ENCODE measurements around the gene JAK1.

DNA sequence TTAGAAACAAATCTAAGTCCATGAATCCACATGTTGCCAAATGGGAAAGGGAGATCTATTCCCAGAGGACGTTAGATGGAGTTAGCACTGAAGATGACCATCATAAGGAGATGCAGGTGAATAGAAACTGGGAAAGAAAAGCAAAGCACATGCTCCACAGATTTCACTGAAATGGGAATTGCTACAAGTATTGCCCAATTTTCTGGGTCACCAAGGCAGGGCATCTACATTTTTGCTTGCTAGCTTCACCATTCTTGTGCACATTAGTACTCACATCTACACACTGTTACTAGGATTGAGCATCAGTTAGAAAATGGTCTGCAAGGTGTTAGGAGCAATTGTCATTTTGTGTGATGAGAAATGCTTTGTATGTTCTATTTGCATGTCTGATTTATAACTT is 99.1 kb downstream of the JAK1 start:
- TF ChIP-seq, protein P1, sequence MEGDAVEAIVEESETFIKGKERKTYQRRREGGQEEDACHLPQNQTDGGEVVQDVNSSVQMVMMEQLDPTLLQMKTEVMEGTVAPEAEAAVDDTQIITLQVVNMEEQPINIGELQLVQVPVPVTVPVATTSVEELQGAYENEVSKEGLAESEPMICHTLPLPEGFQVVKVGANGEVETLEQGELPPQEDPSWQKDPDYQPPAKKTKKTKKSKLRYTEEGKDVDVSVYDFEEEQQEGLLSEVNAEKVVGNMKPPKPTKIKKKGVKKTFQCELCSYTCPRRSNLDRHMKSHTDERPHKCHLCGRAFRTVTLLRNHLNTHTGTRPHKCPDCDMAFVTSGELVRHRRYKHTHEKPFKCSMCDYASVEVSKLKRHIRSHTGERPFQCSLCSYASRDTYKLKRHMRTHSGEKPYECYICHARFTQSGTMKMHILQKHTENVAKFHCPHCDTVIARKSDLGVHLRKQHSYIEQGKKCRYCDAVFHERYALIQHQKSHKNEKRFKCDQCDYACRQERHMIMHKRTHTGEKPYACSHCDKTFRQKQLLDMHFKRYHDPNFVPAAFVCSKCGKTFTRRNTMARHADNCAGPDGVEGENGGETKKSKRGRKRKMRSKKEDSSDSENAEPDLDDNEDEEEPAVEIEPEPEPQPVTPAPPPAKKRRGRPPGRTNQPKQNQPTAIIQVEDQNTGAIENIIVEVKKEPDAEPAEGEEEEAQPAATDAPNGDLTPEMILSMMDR (IDR thresholded peaks at IDR 0.05), result no peak
- no peak for TF ChIP-seq POLR2A (IDR thresholded peaks at IDR 0.05)
